Panc1 (cell line): ENCODE results near the gene ERF.

Source experiments
- CTCF ChIP-seq: fragments of 450-650 bp; IDR thresholded peaks from 2 replicates; pipeline ENCODE4 v1.5.1; 2017; ENCODE audit warnings: mild to moderate bottlenecking
- POLR2AphosphoS5 ChIP-seq: IDR thresholded peaks from 2 replicates; pipeline ENCODE4 v1.6.1; 2012; ENCODE audit warnings: mild to moderate bottlenecking, low read depth, low read length, moderate library complexity
- REST ChIP-seq, 2 experiments: IDR thresholded peaks; 2 replicates each; pipeline ENCODE4 v1.6.1; 2011 to 2012; ENCODE audit warnings: low read depth in 2 of 2, control low read depth in 1 of 2, low read length in 1 of 2, mild to moderate bottlenecking in 1 of 2, moderate library complexity in 1 of 2; ENCODE audit not compliant: insufficient read depth in 1 of 2
- SIN3A ChIP-seq: IDR thresholded peaks from 2 replicates; pipeline ENCODE4 v1.6.1; 2012; ENCODE audit warnings: low read depth, mild to moderate bottlenecking, low read length, moderate library complexity, borderline replicate concordance; ENCODE audit not compliant: insufficient read depth

- TF ChIP-seq POLR2AphosphoS5 (no peak), CTCF (no peak), SIN3A (no peak), REST (IDR thresholded peaks at IDR 0.05; ENCODE audit: insufficient read depth in 1 of 2, low read depth in 2 of 2, low read length in 1 of 2) (no peak)
These were observed 27.2 kb upstream of the ERF start for GRCh38 chr19:42281827-42282762.
